UCSD-AML1 (cell line): ENCODE results near the gene PIGH.
"Not testable (repeated sequence)": the region's sequence is repeated elsewhere in the genome, so short reads cannot be mapped to it uniquely, and the experiment has no call there.

ENCODE experiments used
- DNase-seq: peaks from one replicate; lab custom pipeline; 2025; ENCODE audit not compliant: unreplicated experiment; lab: John Stamatoyannopoulos, UW

Gene PIGH

DNA sequence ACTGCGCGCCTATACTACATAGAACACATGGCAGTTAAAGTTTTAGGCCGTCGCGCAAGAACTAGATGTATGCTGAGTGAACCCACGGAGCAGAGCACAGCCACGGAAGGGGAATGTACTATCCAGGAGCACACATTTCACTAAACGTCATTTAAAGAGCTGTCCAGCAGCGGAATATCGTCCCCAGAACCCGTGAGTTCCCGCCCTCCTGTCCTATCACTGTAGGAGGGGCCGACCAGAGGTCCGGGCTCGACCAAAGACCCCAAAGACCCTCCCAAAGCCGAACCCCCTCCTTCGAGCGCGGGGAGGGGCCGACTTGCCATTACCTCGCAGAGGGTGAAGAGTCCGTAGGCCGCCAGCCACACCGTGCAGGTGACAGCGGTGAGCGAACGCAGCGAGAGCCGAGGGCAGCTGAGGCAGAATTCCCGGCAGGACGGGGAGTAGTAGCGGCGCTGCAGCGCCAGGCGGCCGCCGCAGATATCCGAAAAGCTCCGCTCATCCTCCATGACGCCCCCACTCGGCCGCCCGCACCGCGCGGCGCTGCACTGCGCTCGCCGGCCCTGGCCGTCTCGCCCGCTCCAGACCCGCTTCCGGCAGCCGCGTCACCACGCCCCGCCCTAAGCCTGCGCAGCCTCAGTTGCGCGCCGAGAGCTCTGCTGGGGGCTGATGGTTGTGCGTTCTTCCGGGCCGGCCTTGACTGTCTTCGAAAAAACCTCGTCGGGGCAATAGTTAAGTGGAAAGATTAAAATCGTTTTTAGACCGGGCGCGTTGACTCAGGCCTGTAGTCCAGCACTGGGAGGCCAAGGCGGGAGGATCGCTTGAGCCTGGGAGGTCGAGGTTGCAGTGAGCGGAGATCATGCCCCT, at the start of gene PIGH:
Gene PIGH (minus strand): TSS at position 571 of the 864 bp plus-strand sequence. CDS start 65 bp downstream, at position 506.
- DNase-seq: peak; percentile 91

DNA sequence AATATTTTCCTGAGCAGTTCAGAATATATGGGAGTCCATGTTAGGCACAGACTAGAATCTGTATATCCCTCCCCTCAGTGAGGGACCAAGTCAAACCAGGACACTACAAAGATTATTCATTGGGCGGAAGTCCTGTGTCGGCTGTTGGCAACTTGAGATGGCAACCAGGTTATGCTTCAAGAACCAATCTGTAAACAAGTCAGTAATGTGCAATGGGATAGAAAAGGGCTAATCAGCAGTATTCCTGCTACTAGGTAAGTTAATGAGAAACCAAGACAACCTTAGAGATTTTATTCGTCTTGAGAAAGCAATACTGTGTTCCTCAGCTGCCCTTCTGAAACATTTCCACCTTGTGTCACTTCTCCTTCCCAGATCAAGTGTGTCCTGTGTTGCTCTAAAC, 46.1 kb upstream of the PIGH start:
- no peak for DNase-seq

- no peak for DNase-seq
Measured at GRCh38 chr14:67645414-67645813, 45.3 kb upstream of the PIGH start.

- DNase-seq: no peak
Measured at GRCh38 chr14:67644428-67644827, 44.4 kb upstream of the PIGH start.

- DNase-seq: no peak
Measured at GRCh38 chr14:67643713-67644112, 43.6 kb upstream of the PIGH start.

DNA sequence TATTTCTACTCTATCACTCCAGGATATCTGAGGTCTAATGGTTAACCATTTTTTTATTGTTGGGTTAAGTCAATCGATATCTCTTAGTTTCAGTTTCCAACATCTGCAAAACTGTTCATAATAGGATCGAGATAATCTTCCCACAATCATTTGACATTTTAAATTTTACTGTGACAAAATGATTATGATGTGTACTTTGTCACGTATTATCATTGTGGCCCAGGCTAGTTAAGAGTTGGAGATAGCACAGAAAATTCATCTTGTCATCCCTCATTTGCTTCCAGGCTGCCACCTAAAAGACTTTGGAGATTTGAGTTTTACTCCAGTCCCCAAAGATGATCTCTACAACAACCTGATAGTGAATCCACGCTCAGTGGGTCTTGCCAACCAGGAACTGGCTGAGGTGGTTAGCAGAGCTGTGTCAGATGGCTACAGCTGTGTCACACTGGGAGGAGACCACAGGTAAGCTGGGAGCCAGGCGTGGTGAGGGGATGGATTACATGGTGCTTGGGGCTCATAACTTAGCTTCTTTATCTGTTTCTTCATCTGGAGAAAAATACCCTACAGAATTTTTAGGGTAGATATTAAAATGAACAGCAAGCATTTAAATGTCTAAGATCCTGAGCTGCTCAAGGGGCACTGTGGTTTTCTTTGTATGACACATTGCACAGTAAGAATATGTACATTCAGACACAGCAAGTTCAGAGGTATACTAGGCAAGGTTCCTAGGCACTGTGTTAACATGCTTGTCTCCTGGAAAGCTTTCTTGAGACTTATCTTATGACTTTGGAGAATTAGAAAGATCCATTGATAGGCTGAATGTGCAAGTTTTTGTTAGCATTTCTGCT, 42.1 kb upstream of the PIGH start:
- DNase-seq: no peak

- DNase-seq: no peak
Measured at GRCh38 chr14:67641480-67641879, 41.4 kb upstream of the PIGH start.

- DNase-seq: no peak
Measured at GRCh38 chr14:67638642-67639041, 38.6 kb upstream of the PIGH start.

- no peak for DNase-seq
Measured at GRCh38 chr14:67636361-67636919, 36.4 kb upstream of the PIGH start.

DNA sequence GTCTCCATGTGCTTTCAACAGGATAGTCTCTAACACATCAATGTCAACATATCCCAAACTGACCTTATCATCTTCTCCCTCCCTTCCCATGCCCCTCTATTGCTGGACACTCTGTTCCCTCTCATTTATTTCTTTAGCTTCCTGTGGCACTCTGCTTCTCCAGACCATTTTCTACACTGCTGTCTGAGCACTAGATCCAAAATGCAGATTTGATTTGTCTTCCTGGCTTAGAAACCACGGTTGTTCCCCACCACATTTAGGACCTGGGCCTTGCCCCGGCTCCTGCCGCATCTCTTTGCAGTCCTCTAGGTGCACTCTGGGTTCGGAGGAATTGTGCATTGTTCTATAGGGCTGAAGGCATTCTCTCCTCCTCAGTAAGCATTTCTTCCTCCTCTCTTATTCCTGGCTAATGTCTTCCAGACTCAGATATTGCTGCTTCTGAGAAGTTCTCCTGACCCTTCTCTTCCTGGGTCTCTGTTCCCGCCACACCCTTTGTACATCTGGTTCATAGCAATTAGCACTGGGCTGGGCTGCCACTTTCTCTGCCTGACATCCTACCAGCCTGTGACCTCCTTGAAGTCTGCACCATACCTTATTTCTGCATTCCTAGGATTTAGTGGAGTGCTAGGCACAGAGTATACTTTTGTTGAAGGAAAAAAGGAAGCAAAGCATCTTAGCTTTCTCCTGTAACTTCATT, 33.5 kb upstream of the PIGH start:
- DNase-seq: no peak

- no peak for DNase-seq
Measured at GRCh38 chr14:67630938-67631337, 30.9 kb upstream of the PIGH start.

DNA sequence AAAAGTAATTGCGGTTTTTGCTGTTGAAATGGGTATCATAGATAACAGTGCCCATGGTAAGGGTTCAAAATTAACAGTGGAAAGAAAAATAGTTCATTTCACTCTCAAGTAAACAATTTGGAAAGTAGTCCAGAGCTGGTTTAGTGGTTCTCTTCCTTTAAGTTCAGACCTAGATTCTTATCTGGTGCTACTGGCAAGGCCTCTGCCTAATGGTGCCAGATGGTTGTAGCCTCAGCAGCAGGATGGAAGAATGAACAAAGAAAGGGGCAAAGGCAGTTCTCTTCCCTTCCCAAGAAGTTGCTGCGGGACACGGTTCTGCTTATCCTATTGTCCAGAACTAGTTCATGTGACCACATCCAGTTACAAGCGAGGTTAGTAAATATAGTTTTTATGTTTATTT, 30.1 kb upstream of the PIGH start:
- DNase-seq: no peak

DNA sequence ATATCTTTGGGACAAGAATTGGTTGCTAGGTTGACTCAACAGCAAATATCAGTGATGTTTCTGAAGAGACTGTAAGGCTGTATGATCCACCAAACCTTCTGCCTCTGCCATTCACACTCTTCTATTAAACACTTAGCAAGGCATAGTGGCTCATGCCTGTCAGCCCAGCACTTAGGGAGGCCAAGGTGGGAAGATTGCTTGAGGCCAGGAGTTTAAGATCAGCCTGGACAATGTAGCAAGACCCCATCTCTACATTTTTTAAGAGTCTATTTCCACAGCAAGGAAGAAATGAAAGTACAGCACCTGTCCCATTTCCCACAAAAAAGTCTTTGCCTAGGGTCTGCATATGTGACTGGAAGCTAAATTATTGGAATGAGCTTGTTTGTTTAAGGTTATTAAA, 27.5 kb upstream of the PIGH start:
- DNase-seq: no peak

- not testable (repeated sequence) for DNase-seq
Measured at GRCh38 chr14:67626131-67626530, 26.1 kb upstream of the PIGH start.

- no peak for DNase-seq
Measured at GRCh38 chr14:67623114-67623513, 23.0 kb upstream of the PIGH start.

DNA sequence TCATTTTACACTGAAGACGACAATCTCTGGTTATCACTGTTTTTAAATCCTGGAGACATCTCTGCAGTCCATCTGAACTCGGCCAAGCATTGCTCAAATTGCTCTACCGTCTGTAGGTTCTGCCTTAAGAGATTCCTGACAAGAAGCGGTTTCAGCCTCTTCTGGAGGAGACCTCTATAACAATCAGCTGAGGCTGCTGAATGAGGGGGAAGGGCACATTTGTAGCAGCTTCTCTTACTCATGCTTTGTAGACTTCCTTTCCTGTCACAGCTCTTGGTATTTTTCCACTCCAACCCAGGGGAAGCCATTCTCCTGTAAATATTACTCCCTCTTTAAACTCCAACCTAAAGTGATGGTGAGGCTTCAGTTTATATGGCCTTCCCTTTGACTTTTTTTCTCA, 22.6 kb upstream of the PIGH start:
- DNase-seq: peak; percentile 31

- no peak for DNase-seq
Measured at GRCh38 chr14:67620217-67620785, 20.2 kb upstream of the PIGH start.

- peak; percentile 94 for DNase-seq
Measured at GRCh38 chr14:67619446-67620216, 19.6 kb upstream of the PIGH start, which contains the start of gene ARG2. TSS of gene ARG2 (plus strand) at chr14:67619920. CDS start at chr14:67619978, 58 bp downstream.

- DNase-seq: no peak
Measured at GRCh38 chr14:67618617-67619063, 18.6 kb upstream of the PIGH start.

- no peak for DNase-seq
Measured at GRCh38 chr14:67610491-67610890, 10.4 kb upstream of the PIGH start.
